Esophagus muscularis mucosa (tissue), 4 donors: ENCODE measurements around the gene INKA2.

Source experiments
- CTCF ChIP-seq, 3 experiments: fragments of 200-600 bp in 2 of 3; fragments of 450-650 bp in 1 of 3; sonication (generic) in 2 of 3; IDR thresholded peaks; one replicate each; pipeline ENCODE4 v1.5.1; 2017 to 2019; ENCODE audit warnings: antibody characterized with exemption in 3 of 3, mild to moderate bottlenecking in 2 of 3, moderate library complexity in 1 of 3
- EP300 ChIP-seq: sonication (generic); formaldehyde crosslinking; IDR thresholded peaks from one replicate; pipeline ENCODE4 v1.6.1; 2017; ENCODE audit warnings: antibody characterized with exemption
- POLR2A ChIP-seq: fragments of 450-650 bp; IDR thresholded peaks from one replicate; pipeline ENCODE4 v1.6.1; 2017; ENCODE audit warnings: antibody characterized with exemption, moderate library complexity, mild to moderate bottlenecking, low read depth
- POLR2AphosphoS5 ChIP-seq, 2 donors: sonication (generic); formaldehyde crosslinking; IDR thresholded peaks; one replicate each; pipeline ENCODE4 v1.6.1; 2017; ENCODE audit warnings: antibody characterized with exemption in 2 of 2

- no peak for TF ChIP-seq CTCF (IDR thresholded peaks at IDR 0.05)
- no peak for TF ChIP-seq POLR2A
- TF ChIP-seq EP300, result no peak
- no peak for TF ChIP-seq POLR2AphosphoS5 (IDR thresholded peaks at IDR 0.05)
Observed at GRCh38 chr1:111734426-111734825, 4.8 kb downstream of the INKA2 start.
